H1 (cell line): ENCODE results near the gene MACROD1. TPM values are rescaled to one million over a fixed set of nuclear protein-coding genes. Genes with fewer than 3 reads are reported as not detected.

Source experiments
- CBX8 ChIP-seq: fragments of 300-800, 300-1000 bp; sonication (generic); IDR thresholded peaks from 2 replicates; pipeline ENCODE4 v1.7.1; 2016; ENCODE audit warnings: low read depth, low read length, borderline replicate concordance
- CTBP2 ChIP-seq: IDR thresholded peaks from 2 replicates; pipeline ENCODE4 v1.7.0; 2011; ENCODE audit warnings: borderline replicate concordance, mild to moderate bottlenecking, moderate library complexity, mixed read lengths, low read length; ENCODE audit not compliant: insufficient read depth, insufficient read length
- SP4 ChIP-seq: IDR thresholded peaks from 2 replicates; pipeline ENCODE4 v1.6.1; 2012; ENCODE audit warnings: low read length, inconsistent platforms
- TEAD4 ChIP-seq: IDR thresholded peaks from 2 replicates; pipeline ENCODE4 v1.6.1; 2012; ENCODE audit warnings: low read depth, low read length, inconsistent platforms, mixed read lengths
- polyA plus RNA-seq, 7 experiments: library from polyadenylated mRNA; depleted of rRNA in 3 of 7; stranded (reverse) in 5 of 7; unstranded in 2 of 7; fragments of >200 nt in 5 of 7; fragments of 200-250 nt in 2 of 7; gene quantifications; 1 replicate in 5 of 7; 2 replicates in 1 of 7; 4 replicates in 1 of 7; pipeline versions ENCODE4 v1.2.1 to v1.2.3, GENCODE V29; 2011 to 2013; ENCODE audit warnings: missing spikeins in 2 of 7, mixed read lengths in 2 of 7
- total RNA-seq: library from RNA; stranded (reverse); fragmentation: NEBNext Ultra II Directional; extraction: Animal tissue kit (Norgen Biotek cat#: 25700); gene quantifications from 2 replicates; pipeline ENCODE4 v1.2.1, GENCODE V29; 2021
- TF ChIP-seq, protein P1 (sequence below): fragments of 300-600 bp; sonication (generic); IDR thresholded peaks from 2 replicates; pipeline ENCODE4 v1.7.1; 2012; ENCODE audit warnings: low read length, moderate library complexity, mild to moderate bottlenecking, inconsistent platforms; ENCODE audit not compliant: insufficient replicate concordance
- TF ChIP-seq, protein P2 (sequence below): IDR thresholded peaks from 2 replicates; pipeline ENCODE4 v1.6.1; 2012; ENCODE audit warnings: inconsistent platforms
- TF ChIP-seq, protein P3 (sequence below): IDR thresholded peaks from 2 replicates; pipeline ENCODE4 v1.6.1; 2012; ENCODE audit warnings: low read length, inconsistent platforms

MACROD1 gene
- total and polyA plus RNA-seq, 2 of the 8 experiments (the other 6 are each of a cell fraction or from before 2014, with no cell fraction given), result 19.5 to 34.1 TPM

DNA sequence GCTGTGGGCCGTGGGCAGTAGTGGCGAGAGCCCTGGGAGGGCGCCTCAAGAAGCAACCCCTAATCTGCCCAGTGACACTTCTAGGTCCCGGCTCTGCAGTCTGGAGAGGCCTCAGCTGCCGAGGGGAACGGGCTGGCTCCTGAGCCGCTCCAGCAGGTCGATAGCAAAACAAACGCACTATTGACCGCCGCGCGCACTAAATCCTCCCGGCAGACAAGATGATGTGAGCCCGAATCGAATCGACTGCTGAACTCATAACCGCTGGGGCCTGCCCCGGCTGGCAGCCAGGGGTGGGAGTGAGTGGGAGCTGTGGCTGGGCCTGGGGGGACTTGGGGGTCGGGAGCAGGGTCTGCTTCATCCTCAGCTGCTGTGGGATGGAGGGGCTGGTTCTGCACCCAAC lies 94.1 kb downstream of the MACROD1 start (continued):
- TF ChIP-seq, protein P1, sequence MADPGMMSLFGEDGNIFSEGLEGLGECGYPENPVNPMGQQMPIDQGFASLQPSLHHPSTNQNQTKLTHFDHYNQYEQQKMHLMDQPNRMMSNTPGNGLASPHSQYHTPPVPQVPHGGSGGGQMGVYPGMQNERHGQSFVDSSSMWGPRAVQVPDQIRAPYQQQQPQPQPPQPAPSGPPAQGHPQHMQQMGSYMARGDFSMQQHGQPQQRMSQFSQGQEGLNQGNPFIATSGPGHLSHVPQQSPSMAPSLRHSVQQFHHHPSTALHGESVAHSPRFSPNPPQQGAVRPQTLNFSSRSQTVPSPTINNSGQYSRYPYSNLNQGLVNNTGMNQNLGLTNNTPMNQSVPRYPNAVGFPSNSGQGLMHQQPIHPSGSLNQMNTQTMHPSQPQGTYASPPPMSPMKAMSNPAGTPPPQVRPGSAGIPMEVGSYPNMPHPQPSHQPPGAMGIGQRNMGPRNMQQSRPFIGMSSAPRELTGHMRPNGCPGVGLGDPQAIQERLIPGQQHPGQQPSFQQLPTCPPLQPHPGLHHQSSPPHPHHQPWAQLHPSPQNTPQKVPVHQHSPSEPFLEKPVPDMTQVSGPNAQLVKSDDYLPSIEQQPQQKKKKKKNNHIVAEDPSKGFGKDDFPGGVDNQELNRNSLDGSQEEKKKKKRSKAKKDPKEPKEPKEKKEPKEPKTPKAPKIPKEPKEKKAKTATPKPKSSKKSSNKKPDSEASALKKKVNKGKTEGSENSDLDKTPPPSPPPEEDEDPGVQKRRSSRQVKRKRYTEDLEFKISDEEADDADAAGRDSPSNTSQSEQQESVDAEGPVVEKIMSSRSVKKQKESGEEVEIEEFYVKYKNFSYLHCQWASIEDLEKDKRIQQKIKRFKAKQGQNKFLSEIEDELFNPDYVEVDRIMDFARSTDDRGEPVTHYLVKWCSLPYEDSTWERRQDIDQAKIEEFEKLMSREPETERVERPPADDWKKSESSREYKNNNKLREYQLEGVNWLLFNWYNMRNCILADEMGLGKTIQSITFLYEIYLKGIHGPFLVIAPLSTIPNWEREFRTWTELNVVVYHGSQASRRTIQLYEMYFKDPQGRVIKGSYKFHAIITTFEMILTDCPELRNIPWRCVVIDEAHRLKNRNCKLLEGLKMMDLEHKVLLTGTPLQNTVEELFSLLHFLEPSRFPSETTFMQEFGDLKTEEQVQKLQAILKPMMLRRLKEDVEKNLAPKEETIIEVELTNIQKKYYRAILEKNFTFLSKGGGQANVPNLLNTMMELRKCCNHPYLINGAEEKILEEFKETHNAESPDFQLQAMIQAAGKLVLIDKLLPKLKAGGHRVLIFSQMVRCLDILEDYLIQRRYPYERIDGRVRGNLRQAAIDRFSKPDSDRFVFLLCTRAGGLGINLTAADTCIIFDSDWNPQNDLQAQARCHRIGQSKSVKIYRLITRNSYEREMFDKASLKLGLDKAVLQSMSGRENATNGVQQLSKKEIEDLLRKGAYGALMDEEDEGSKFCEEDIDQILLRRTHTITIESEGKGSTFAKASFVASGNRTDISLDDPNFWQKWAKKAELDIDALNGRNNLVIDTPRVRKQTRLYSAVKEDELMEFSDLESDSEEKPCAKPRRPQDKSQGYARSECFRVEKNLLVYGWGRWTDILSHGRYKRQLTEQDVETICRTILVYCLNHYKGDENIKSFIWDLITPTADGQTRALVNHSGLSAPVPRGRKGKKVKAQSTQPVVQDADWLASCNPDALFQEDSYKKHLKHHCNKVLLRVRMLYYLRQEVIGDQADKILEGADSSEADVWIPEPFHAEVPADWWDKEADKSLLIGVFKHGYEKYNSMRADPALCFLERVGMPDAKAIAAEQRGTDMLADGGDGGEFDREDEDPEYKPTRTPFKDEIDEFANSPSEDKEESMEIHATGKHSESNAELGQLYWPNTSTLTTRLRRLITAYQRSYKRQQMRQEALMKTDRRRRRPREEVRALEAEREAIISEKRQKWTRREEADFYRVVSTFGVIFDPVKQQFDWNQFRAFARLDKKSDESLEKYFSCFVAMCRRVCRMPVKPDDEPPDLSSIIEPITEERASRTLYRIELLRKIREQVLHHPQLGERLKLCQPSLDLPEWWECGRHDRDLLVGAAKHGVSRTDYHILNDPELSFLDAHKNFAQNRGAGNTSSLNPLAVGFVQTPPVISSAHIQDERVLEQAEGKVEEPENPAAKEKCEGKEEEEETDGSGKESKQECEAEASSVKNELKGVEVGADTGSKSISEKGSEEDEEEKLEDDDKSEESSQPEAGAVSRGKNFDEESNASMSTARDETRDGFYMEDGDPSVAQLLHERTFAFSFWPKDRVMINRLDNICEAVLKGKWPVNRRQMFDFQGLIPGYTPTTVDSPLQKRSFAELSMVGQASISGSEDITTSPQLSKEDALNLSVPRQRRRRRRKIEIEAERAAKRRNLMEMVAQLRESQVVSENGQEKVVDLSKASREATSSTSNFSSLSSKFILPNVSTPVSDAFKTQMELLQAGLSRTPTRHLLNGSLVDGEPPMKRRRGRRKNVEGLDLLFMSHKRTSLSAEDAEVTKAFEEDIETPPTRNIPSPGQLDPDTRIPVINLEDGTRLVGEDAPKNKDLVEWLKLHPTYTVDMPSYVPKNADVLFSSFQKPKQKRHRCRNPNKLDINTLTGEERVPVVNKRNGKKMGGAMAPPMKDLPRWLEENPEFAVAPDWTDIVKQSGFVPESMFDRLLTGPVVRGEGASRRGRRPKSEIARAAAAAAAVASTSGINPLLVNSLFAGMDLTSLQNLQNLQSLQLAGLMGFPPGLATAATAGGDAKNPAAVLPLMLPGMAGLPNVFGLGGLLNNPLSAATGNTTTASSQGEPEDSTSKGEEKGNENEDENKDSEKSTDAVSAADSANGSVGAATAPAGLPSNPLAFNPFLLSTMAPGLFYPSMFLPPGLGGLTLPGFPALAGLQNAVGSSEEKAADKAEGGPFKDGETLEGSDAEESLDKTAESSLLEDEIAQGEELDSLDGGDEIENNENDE, result no peak
- no peak for TF ChIP-seq CTBP2
- no peak for TF ChIP-seq SP4
- no peak for TF ChIP-seq TEAD4
- TF ChIP-seq, protein P2, sequence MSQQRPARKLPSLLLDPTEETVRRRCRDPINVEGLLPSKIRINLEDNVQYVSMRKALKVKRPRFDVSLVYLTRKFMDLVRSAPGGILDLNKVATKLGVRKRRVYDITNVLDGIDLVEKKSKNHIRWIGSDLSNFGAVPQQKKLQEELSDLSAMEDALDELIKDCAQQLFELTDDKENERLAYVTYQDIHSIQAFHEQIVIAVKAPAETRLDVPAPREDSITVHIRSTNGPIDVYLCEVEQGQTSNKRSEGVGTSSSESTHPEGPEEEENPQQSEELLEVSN, result no peak
- TF ChIP-seq, protein P3, sequence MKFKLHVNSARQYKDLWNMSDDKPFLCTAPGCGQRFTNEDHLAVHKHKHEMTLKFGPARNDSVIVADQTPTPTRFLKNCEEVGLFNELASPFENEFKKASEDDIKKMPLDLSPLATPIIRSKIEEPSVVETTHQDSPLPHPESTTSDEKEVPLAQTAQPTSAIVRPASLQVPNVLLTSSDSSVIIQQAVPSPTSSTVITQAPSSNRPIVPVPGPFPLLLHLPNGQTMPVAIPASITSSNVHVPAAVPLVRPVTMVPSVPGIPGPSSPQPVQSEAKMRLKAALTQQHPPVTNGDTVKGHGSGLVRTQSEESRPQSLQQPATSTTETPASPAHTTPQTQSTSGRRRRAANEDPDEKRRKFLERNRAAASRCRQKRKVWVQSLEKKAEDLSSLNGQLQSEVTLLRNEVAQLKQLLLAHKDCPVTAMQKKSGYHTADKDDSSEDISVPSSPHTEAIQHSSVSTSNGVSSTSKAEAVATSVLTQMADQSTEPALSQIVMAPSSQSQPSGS, result no peak
- TF ChIP-seq CBX8, result no peak
